GM12891 (cell line): Measurements from ENCODE around the gene ZNF346.

Experiments used
- DNase-seq: peaks from one replicate; pipeline ENCODE4 v3.0.0; 2011; ENCODE audit warnings: low spot score; ENCODE audit not compliant: insufficient read length
- FAIRE-seq: peaks from 2 replicates; lab custom pipeline; 2011; peaks lifted over from hg19 to GRCh38; lab: Jason Lieb, UNC
- PAX5 ChIP-seq: IDR thresholded peaks from 2 replicates; pipeline ENCODE4 v1.6.1; 2011; ENCODE audit warnings: low read length, moderate library complexity, mild to moderate bottlenecking; ENCODE audit not compliant: insufficient read depth, severe bottlenecking
- POLR2A ChIP-seq: IDR thresholded peaks from 2 replicates; pipeline ENCODE4 v1.6.1; 2011; ENCODE audit warnings: low read depth, low read length, control low read depth
- POLR2AphosphoS5 ChIP-seq: IDR thresholded peaks from 2 replicates; pipeline ENCODE4 v1.6.1; 2011; ENCODE audit warnings: low read depth, low read length, control low read depth
- POU2F2 ChIP-seq: IDR thresholded peaks from 2 replicates; pipeline ENCODE4 v1.6.1; 2011; ENCODE audit warnings: low read depth, mild to moderate bottlenecking, control low read depth, low read length, moderate library complexity
- SPI1 ChIP-seq: IDR thresholded peaks from 2 replicates; pipeline ENCODE4 v1.6.1; 2011; ENCODE audit warnings: low read depth, low read length, control low read depth
- TAF1 ChIP-seq: IDR thresholded peaks from 2 replicates; pipeline ENCODE4 v1.6.1; 2011; ENCODE audit warnings: low read depth, low read length, control low read depth

ZNF346 gene

DNA sequence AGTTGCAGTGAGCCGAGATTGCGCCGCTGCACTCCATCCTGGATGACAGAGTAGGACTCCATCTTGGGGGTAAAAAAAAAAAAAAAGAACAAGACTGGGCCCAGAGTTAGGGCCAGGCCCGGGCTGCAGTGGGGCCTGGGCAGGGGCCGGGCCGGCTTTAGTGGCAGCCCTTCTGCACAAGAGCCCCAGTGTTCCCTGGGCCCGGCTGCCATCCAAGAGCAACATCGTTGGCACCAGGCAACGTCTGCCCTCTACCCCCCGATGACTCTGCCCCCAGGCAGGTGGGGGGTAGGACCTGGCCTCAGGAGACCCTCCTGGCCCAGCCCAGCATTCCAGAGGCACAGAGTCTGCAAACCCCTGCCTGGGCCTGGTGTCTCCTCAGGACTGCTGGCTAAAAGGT is 59.4 kb downstream of the ZNF346 start:
- FAIRE-seq (no peak), DNase-seq (no peak)
- no peak for TF ChIP-seq POLR2AphosphoS5
- no peak for TF ChIP-seq POU2F2
- no peak for TF ChIP-seq POLR2A
- no peak for TF ChIP-seq SPI1
- TF ChIP-seq TAF1: no peak
- no peak for TF ChIP-seq PAX5

DNA sequence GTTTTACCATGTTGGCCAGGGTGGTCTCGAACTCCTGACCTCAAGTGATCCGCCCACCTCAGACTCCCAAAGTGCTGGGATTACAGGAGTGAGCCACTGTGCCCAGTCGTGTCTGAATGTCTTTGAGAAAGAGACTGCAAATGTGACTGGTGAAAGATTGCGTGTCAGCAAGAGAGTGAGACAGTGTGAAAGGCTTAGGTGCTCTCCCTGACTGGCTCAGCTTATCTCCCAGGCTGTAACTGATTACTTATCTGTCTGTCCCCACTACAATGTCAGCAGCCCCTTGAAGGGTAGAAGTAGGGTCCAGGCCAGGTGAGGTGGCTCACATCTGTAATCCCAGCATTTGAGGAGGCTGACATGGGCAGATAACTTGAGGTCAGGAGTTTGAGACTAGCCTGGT is 60.9 kb downstream of the ZNF346 start:
- FAIRE-seq (peak; percentile 72), DNase-seq (no peak)
- TF ChIP-seq POU2F2 (no peak), POLR2A (no peak), TAF1 (no peak), PAX5 (no peak), POLR2AphosphoS5 (no peak), SPI1 (no peak)

DNA sequence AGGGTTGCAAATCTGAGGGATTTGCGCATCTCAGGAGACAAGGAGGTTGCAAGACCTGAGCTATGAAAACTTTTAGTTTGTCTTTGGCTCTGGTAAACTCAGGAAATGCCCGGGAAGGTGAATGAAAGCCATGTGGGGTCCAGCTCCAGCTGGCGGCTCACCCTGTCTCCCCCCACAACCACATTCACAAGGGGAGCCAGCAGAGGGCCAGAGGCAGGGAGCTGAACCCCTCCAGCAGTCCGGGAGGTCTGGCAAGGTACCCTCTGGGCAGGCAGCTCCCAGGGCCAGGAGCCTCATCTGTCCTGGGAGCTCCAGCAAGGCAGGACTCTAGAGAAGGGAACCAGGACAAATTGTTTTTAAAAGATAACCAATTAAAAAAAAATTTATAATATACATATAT is 61.7 kb downstream of the ZNF346 start:
- FAIRE-seq (no peak), DNase-seq (no peak)
- TF ChIP-seq SPI1 (no peak), POLR2A (no peak), POU2F2 (no peak)

DNA sequence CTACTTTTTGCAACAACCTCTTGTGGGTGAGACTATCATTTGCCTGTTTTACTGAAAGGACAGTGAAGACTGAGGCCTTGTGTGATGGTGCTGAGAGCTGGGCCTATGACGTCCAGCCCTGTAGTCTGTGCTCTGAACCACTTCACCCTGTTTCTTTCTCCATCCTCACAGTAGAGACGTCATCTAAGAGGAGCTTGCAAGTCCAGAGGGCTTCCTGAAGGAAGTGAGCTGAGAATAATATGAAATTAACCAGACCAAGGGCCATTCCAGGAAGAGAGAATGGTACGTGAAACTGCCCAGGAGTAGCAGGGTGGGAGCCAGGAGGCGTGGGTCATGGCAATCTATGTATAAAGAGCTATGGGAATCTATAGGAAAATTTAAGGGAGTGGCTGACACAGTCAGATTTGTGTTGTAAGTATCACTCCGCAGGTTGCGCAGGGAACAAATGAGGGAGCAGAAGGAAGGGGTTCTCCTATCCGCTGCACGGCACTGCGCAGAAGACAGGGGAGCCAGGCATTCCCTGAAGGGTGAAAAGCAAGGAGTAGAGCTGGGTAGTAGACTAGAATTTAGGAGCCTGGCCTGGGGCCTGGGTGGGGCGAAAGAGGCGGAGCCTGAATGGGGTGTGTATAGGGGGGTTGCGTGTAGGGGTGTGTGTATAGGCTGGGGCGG is 63.6 kb downstream of the ZNF346 start:
- FAIRE-seq (no peak), DNase-seq (no peak)
- TF ChIP-seq POLR2AphosphoS5 (no peak), PAX5 (no peak), POLR2A (no peak), POU2F2 (no peak), TAF1 (no peak), SPI1 (no peak)

DNA sequence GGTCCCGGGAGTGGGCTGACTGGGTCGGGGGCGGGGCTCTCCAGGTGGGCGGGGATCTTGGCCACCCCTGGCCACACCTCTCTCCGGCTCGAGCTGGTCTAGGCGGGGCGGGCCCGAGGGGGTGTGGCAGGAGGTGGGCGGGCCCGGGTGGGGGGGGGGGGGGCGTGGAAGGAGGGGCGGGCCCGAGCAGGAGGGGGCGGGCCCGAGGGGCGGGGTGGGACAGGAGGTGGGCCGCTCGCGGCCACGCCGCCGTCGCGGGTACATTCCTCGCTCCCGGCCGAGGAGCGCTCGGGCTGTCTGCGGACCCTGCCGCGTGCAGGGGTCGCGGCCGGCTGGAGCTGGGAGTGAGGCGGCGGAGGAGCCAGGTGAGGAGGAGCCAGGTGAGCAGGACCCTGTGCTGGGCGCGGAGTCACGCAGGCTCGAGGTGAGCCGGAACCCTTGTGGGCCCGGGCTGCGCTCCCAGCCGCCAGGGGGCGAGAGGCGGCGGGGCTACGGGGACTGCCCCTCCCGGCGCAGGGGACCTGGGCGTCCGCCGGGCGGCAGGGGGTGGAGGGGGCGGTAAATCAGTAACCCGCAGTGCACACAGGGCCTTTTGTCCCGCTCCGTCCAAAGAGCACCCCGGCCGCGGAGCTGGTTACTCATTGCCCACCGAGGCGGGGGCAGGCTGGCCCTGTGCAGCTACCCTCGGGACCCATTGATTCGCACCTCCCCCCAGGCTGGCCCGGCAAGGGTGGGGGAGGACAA is 64.3 kb downstream of the ZNF346 start, which contains the start of gene FGFR4:
FGFR4 (plus strand) TSS at position 262 of the 744 bp plus-strand sequence. CDS start 2,688 bp downstream, outside the sequence.
- FAIRE-seq: peak; percentile 82
- TF ChIP-seq PAX5 (no peak), TAF1 (no peak), POLR2A (no peak), POLR2AphosphoS5 (no peak), POU2F2 (no peak), SPI1 (no peak)
- DNase-seq: peak; percentile 90

DNA sequence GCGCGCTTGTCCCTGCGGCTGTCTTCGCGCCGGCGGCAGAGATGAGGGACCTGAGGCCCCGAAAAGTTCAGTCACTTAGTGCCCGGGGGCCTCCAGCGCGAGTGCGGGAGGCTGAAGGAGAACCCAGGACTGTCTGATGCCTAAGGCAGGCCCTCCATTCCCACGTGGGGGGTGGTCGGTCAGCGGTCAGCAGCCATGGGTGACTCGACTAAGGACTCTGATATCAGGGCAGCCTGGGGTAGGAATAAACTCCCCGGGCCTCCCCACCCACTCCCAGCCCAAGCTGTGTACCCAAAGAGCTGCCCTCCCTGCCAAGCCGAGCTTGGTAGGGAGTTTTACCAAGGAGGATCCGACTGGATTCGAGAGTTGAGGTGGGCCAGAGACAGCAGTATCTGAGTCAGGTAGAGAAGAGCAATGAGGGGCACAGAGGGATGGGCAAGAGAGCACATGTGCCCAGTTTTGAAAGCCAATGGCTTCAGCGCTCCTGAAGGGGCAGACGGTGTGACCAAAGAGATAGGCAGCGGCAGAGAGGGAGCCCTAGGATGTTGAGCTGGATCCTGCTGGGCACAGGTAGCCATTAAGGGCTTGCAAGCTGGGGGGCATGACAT is 65.0 kb downstream of the ZNF346 start:
- no peak for TF ChIP-seq PAX5
- TF ChIP-seq TAF1: no peak
- no peak for TF ChIP-seq POLR2A
- no peak for TF ChIP-seq SPI1
- no peak for TF ChIP-seq POU2F2
- TF ChIP-seq POLR2AphosphoS5: no peak
- DNase-seq (no peak), FAIRE-seq (no peak)

DNA sequence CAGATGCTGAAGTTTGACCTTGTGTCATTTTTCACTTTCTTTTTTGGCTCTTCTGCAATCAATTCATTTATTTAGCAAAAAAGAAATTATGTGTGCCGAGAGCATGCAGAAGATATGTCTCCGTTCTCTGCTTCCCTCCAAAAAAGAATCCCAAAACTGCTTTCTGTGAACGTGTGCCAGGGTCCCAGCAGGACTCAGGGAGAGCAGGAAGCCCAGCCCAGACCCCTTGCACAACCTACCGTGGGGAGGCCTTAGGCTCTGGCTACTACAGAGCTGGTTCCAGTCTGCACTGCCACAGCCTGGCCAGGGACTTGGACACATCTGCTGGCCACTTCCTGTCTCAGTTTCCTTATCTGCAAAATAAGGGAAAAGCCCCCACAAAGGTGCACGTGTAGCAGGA is 66.6 kb downstream of the ZNF346 start:
- FAIRE-seq: no peak
- DNase-seq: no peak
- TF ChIP-seq POU2F2 (no peak), POLR2AphosphoS5 (no peak), PAX5 (no peak), SPI1 (no peak), TAF1 (no peak), POLR2A (no peak)

DNA sequence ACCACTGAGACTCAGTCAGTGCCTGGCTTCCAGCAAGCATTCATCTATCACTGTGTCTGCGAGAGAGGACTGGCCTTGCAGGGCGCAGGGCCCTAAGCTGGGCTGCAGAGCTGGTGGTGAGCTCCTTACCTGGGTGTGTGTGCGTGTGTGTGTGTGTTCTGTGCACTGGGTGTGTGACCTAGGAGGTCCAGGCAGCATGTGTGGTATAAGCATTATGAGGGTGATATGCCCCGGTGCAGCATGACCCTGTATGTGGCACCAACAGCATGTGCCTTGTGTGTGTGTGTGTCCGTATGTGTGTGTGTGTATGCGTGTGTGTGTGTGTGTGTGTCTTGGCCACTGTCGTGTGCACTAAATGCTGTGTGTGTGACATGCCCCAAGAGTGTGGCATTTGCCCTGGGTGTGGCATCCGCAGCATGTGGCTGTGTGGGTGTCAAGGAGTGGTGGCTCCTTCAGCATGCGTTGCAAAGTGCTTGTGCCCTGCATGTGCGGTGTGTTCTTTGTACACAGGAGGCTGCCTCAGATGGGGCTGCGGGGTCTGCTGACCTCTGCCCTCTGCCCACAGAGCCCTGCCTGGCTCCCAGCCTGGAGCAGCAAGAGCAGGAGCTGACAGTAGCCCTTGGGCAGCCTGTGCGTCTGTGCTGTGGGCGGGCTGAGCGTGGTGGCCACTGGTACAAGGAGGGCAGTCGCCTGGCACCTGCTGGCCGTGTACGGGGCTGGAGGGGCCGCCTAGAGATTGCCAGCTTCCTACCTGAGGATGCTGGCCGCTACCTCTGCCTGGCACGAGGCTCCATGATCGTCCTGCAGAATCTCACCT is 67.5 kb downstream of the ZNF346 start:
- FAIRE-seq (no peak), DNase-seq (no peak)
- TF ChIP-seq POLR2A (no peak), SPI1 (no peak), PAX5 (no peak), POU2F2 (no peak), POLR2AphosphoS5 (no peak), TAF1 (no peak)

DNA sequence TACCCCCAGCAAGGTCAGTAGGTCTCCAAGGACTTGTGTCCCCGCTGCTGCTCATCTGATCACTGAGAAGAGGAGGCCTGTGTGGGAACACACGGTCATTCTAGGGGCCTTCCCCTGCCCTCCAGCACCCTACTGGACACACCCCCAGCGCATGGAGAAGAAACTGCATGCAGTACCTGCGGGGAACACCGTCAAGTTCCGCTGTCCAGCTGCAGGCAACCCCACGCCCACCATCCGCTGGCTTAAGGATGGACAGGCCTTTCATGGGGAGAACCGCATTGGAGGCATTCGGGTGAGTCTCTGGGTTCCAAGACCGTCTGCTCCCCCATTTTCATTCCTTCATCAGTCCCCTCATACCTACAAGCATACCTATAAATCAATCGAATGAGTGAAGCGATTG is 68.3 kb downstream of the ZNF346 start:
- TF ChIP-seq POU2F2: no peak
- no peak for TF ChIP-seq TAF1
- TF ChIP-seq SPI1: no peak
- no peak for TF ChIP-seq PAX5
- TF ChIP-seq POLR2A: no peak
- TF ChIP-seq POLR2AphosphoS5: no peak
- FAIRE-seq (no peak), DNase-seq (no peak)
